Right ventricle myocardium inferior (tissue), 1 donor: Measurements from ENCODE around the gene RABGEF1. TPM values are rescaled to one million over a fixed set of nuclear protein-coding genes. Genes with fewer than 3 reads are reported as not detected.
"Not testable (repeated sequence)": the region's sequence is repeated elsewhere in the genome, so short reads cannot be mapped to it uniquely, and the experiment has no call there.

Experiments
- ATAC-seq: fragments of 200-7000 bp; cut with Tn5 transposase; one replicate; pipeline ENCODE4 v1.9.1; 2020; ENCODE audit warnings: mild to moderate bottlenecking, moderate library complexity
- DNase-seq: peaks from one replicate; pipeline ENCODE4 v3.0.0; 2021; ENCODE audit errors: missing footprints
- intact Hi-C: fragments of 100-400 bp; cut with DNase I; formaldehyde crosslinking; loops from one replicate; pipeline ENCODE4 v1.11.0; 2022
- total RNA-seq: library from RNA; stranded (reverse); fragmentation: NEBNext Ultra II Directional; extraction: Animal tissue kit (Norgen Biotek cat#: 25700); gene quantifications from one replicate; pipeline ENCODE4 v1.2.1, GENCODE V29; 2021
- donor health status: DM: no; HTN: yes; CAD: no; lungs with severe emphysema.

Gene RABGEF1
- total RNA-seq, 1 donor from 2014 or later = 16.4 TPM

DNA sequence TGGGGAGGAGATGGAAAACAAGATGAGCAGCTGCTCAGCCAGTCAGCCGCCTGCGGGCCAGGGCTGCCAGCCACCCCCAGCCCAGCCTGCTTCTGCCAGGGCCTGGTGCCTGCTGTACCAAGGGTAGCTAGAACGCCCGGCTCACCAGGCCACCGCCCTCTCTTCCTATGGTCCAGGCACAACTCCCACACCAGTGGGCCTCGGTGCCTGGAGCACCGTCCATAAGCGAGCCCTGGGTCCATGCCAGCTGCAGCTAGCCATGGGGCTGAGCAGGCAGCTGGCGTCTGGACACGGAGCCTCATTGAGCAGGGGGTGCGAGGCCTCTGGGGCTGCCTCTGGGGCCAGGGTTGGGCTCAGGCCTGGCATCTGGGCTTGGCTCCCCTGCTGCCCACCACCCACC lies 8.5 kb upstream of the RABGEF1 start:
- DNase-seq (no peak), ATAC-seq (peak; percentile 9)
- intact Hi-C loops = no loop called here

DNA sequence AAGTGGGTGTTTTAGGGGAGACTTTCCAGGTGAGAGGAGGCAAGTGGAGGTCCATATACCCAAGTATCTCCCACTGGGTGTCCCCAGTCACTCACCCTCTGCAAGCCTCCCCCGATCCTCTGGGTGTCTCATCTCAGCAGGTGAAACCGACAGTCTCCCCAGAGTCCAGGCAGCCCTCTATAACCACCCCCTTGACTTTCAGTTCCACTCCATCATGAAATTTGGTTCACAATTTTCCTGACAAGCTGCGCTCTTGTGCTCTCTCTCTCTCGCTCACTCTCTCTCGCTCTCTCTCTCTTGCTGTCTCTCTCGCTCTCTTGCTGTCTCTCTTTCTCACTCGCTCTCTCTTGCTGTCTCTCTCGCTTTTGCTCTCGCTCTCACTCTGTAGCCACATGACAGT lies 8.1 kb upstream of the RABGEF1 start:
- ATAC-seq = no peak
- intact Hi-C loops = no loop called here

DNA sequence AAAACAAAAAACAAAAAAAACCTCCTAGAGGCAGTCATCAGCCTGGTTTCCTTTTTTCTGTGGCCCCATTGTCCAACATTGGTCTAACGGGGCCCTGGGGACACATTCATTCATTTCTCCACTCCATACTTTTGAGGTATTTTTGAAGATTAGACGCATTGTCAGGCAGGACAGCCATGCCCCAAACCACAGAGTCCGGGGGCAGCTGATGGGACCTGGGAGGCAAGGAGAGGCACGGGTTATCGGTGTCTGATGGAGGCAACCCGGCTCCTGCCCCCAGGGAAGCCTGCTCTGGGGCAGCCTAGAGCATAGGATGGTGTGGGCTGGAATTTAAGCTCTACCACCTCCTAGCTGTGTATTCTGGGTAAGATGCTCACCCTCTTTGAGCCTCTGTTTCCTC lies 6.5 kb upstream of the RABGEF1 start:
- intact Hi-C loops = no loop called here
- DNase-seq (no peak), ATAC-seq (no peak)

More for the DNA sequence above, 8.1 kb upstream of the RABGEF1 start:
- no peak for DNase-seq

- intact Hi-C loops = loop anchor here (5.0 kb wide), 1 partner anchor 53 kb away; no protein-coding TSS in a partner anchor
- no peak for ATAC-seq
- DNase-seq = no peak
Measured at GRCh38 chr7:66735154-66735553, 5.4 kb upstream of the RABGEF1 start.

- ATAC-seq (no peak), DNase-seq (no peak)
- intact Hi-C loops = loop anchor here (5.0 kb wide), 1 partner anchor 54 kb away; no protein-coding TSS in a partner anchor
Measured at GRCh38 chr7:66735850-66736249, 4.7 kb upstream of the RABGEF1 start.

- ATAC-seq = no peak
- intact Hi-C loops = loop anchor here (5.0 kb wide), 1 partner anchor 55 kb away; no protein-coding TSS in a partner anchor
- no peak for DNase-seq
Measured at GRCh38 chr7:66736892-66737291, 3.6 kb upstream of the RABGEF1 start.

DNA sequence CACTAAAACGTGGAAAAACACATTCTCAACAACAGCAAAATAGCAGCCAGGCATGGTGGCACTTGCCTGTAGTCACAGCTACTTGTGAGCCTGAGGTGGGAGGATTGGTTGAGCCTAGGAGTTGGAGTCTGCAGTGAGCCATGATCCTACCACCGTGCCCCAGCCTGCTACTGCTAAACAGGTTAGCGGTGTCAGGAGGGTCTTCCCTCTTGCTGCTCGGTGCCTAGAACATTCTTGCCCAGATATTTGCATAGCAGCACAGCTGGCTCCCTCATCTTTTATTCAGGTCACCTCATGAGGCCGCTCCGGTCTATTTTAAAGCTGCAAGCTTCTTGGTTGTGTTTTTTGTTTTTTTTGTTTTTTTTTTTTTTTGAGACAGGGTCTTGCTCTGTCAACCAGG lies 2.9 kb upstream of the RABGEF1 start:
- ATAC-seq (no peak), DNase-seq (no peak)
- intact Hi-C loops = loop anchor here (5.0 kb wide), 1 partner anchor 55 kb away; no protein-coding TSS in a partner anchor

DNA sequence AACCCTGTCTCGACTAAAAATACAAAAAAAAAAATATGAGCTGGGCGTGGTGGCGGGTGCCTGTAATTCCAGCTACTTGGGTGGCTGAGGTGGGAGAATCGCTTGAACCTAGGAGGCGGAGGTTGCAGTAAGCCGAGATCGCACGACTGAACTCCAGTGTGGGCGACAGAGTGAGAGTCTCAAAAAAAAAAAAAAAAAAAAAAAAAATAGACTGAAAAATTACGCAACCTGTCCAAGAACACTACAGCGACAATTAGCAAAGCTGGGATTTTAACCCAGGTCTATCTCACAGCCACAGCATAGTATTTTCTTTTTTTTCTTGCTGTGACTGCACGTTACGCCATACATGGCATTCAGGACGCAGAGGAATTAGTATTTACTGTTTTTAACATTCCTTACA lies 1.1 kb upstream of the RABGEF1 start:
- ATAC-seq (no peak), DNase-seq (no peak)
- intact Hi-C loops = loop anchor here (5.0 kb wide), 1 partner anchor 57 kb away; no protein-coding TSS in a partner anchor

DNA sequence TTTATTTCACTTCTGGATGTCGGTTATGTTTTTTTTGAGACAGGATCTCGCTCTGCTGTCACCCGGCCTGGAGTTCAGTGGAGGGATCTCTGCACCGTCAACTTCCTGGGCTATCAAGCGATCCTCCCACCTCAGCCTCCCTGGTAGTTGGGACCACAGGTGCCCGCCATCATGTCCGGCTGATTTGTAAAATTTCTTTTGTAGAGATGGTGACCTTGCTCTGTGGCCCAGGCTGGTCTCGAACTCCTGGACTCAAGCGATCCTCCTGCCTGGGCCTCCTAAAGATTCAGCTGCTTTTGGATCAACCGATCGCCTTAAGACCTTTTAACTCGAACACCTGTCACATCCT lies 606 bp upstream of the RABGEF1 start:
- DNase-seq = no peak
- intact Hi-C loops = loop anchor here (1.0 to 10.0 kb wide), 3 partner anchors 58 to 145 kb away; no protein-coding TSS in a partner anchor
- no peak for ATAC-seq

DNA sequence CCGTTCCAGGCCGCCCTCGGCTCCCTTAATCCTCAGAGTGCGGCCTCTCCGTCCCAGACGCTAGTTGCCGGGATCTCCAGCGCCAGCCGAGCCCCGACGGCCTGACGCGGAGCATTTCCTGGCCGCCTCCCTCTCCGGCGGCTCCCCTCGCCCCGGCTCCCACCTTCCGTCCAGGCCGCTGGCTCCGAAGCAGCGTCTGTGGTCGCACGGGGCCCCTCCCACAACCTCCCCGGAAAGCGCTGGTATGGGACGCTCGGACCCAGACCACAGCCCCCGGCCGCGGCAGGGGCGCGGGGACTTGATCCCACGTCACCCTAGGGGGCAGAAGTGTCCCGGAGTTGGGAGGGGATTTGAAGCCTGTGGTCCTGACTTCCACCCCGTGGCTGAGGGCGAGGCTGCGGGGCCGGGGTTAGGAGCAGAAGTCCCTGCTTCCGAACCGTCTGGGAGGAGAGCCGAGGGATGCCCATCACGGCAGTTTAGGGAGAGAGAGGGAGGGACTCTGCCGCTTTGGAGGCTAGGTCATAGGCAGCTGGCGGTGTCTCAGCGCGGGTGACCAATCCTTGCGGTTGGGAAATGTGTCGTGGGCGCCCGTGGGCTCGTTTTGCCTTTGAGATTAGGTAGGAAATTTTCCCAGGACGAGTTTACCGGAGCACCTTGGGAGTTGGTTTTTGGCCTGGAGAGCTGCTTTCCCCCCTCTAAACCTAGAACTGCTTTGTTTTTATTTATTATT lies 612 bp downstream of the RABGEF1 start:
- intact Hi-C loops = loop anchor here (1.0 to 10.0 kb wide), 2 partner anchors 103 to 146 kb away; no protein-coding TSS in a partner anchor
- ATAC-seq (peak; percentile 56), DNase-seq (peak; percentile 75)

- DNase-seq (no peak), ATAC-seq (no peak)
- intact Hi-C loops = loop anchor here (10.0 kb wide), 1 partner anchor 147 kb away; no protein-coding TSS in a partner anchor
Measured at GRCh38 chr7:66741710-66742049, 1.1 kb downstream of the RABGEF1 start.

DNA sequence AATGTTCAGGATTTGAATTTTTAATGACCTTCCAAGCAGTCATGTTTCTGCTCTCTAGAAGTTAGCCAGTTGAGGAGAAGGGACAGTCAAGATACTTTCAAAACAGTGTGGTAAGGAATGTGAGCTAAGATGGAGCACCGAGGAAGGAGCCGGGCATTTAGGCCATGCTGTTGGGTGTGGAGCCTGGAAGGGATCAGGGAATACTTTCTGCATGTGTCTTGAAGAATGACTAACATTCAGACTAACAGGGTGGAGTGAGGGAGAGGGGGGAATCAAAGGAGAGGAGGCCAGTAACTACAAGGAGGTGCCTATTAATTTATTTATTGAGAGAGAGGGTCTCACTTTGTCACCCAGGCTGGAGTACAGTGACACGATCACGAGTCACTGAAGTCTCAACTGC lies 1.8 kb downstream of the RABGEF1 start:
- not testable (repeated sequence) for DNase-seq, ATAC-seq
- intact Hi-C loops = loop anchor here (10.0 kb wide), 1 partner anchor 147 kb away; no protein-coding TSS in a partner anchor

DNA sequence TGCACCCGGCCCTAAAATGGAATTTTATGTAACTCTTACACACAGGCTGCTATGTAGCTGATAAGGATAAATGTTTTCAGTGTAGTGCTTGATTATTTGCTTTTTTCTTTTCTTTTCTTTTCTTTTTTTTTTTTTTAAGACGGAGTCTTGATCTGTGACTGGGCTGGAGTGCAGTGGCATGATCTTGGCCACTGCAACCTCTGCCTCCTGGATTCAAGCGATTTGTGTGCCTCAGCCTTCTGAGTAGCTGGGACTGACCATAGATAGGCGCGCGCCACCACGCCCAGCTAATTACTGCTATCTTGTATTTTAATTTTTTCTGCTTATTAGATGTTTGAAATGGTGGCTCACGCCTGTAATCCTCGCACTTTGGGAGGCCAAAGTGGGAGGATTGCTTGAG lies 3.4 kb downstream of the RABGEF1 start:
- DNase-seq (no peak), ATAC-seq (no peak)
- intact Hi-C loops = loop anchor here (10.0 kb wide), 1 partner anchor 149 kb away; no protein-coding TSS in a partner anchor

DNA sequence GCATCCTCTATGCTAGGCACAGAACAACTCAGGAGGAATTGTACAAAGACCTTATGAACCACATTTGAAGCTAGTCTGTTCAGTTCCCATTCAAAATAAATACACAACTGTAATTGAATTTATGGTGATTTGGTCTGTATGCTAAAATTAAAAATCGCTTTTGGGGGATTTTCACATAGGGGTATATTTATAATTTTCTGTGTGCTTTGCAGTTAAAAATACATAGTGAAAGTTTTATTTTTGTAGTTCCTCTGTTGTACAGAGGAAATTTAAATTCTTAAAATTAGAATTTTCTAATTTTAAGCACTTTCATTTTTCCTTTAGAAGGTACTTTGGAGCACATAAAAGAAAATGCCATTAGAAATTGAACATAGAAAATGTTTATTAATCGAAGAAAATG lies 6.9 kb downstream of the RABGEF1 start:
- intact Hi-C loops = loop anchor here (10.0 kb wide), 1 partner anchor 153 kb away; no protein-coding TSS in a partner anchor
- ATAC-seq (no peak), DNase-seq (no peak)

- ATAC-seq (no peak), DNase-seq (no peak)
- intact Hi-C loops = loop anchor here (10.0 kb wide), 1 partner anchor 153 kb away; no protein-coding TSS in a partner anchor
Measured at GRCh38 chr7:66747881-66748511, 7.5 kb downstream of the RABGEF1 start.

DNA sequence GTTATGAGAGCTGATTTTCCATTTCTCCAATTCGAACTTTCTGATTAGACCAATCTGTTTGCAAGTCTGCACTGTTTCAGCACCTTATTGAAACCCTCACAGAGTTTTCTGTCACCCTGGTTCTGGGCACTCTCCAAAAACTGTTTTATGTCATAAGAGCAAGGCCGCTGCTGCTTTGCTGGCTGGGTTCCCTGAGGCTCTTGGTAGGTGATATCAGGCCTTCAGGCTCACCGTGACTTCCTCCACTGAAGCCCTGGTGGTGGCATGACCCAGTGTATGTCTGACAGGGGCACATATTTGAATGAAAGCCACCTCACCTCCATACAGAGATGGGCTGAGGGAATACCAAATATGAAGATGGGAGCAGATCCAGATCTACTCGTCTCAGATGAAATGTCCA lies 8.3 kb downstream of the RABGEF1 start:
- peak; percentile 81 for DNase-seq
- peak; percentile 92 for ATAC-seq
- intact Hi-C loops = loop anchor here (10.0 kb wide), 1 partner anchor 154 kb away; no protein-coding TSS in a partner anchor

- intact Hi-C loops = no loop called here
- DNase-seq (no peak), ATAC-seq (no peak)
Measured at GRCh38 chr7:66751945-66752344, 11.4 kb downstream of the RABGEF1 start.

DNA sequence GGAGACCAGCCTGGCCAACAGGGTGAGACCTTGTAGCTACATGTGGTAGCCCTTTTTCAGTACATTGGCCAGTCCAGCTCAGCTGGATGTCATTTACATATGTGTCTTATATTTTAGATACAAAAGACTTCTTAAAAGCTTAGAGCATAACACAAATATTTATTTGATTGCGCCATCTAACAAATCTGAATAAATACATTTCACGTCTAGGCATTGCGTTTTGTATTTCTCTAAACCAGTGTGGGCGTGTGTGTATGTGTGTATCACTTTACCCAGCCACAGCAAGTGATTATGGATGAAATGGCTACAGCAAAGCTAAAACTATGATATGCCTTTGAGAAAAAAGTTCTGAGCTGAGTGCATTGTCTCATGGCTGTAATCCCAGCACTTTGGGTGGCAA lies 14.0 kb downstream of the RABGEF1 start:
- intact Hi-C loops = no loop called here
- ATAC-seq = no peak
- no peak for DNase-seq

DNA sequence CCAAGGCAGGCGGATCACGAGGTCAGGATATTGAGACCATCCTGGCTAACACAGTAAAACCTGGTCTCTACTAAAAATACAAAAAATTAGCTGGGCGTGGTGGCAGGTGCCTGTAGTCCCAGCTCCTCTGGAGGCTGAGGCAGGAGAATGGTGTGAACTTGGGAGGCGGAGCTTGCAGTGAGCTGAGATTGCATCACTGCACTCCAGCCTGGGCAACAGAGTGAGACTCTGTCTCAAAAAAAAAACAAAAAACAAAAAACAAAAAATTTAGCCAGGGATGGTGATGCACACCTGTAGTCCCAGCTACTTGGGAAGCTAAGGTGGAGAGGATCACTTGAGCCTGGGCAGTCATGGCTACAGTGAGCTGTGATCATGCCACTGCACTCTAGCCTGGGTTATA lies 14.5 kb downstream of the RABGEF1 start:
- DNase-seq, ATAC-seq: not testable (repeated sequence)

DNA sequence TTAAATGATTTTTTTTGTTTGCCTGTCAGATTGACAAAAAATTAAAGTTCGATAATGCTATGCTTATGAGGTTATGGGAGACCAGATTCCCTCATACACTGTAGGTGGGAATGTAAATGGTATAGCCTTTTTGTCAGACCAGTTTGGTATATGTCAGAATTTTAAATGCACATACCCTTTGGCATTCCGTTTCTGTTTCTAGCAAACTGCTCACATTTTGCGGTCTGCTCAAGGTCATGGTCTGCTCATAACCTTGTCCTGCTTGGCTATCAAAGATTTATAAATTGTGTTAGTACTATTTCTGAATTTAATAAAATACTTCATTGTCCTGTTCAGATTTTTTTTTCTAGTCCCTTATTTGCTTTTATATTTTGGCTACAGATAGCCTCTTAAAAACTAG lies 15.7 kb downstream of the RABGEF1 start:
- DNase-seq, ATAC-seq, intact Hi-C loops: not testable (repeated sequence)

More for the DNA sequence above, 14.5 kb downstream of the RABGEF1 start:
- intact Hi-C loops = not testable (repeated sequence)
